Limb (tissue), 2 donors: ENCODE data around the gene TMC7.

Source experiments
- DNase-seq, 2 donors: peaks; one replicate each; pipeline ENCODE4 v3.0.0-alpha.2; 2016; ENCODE audit errors: extremely low spot score in 2 of 2

The TMC7 gene

GRCh38 chr16:19088341-19088916, 104.7 kb downstream of the TMC7 start:
- no peak for DNase-seq

GRCh38 chr16:19089410-19089955, 105.7 kb downstream of the TMC7 start:
- no peak for DNase-seq

GRCh38 chr16:19090916-19091315, 107.2 kb downstream of the TMC7 start:
- no peak for DNase-seq

- no peak for DNase-seq
Observed at GRCh38 chr16:19092653-19093410, 109.1 kb downstream of the TMC7 start.

- no peak for DNase-seq
Observed at GRCh38 chr16:19093631-19094541, 110.2 kb downstream of the TMC7 start.

- DNase-seq: no peak
Observed at GRCh38 chr16:19094542-19095365, 111.0 kb downstream of the TMC7 start.

GRCh38 chr16:19095654-19096053, 111.9 kb downstream of the TMC7 start:
- DNase-seq: no peak

GRCh38 chr16:19098173-19098572, 114.4 kb downstream of the TMC7 start:
- no peak for DNase-seq

- DNase-seq: no peak
Observed at GRCh38 chr16:19102187-19102872, 118.6 kb downstream of the TMC7 start.

GRCh38 chr16:19104607-19105006, 120.9 kb downstream of the TMC7 start:
- no peak for DNase-seq

GRCh38 chr16:19105131-19105530, 121.4 kb downstream of the TMC7 start:
- DNase-seq: no peak

GRCh38 chr16:19105891-19106624, 122.3 kb downstream of the TMC7 start:
- no peak for DNase-seq

- no peak for DNase-seq
Observed at GRCh38 chr16:19106625-19107020, 122.9 kb downstream of the TMC7 start.

- DNase-seq: no peak
Observed at GRCh38 chr16:19108409-19109287, 124.9 kb downstream of the TMC7 start.

- DNase-seq: no peak
Observed at GRCh38 chr16:19109288-19109664, 125.5 kb downstream of the TMC7 start.

- no peak for DNase-seq
Observed at GRCh38 chr16:19110537-19111360, 127.0 kb downstream of the TMC7 start.

GRCh38 chr16:19112099-19112407, 128.3 kb downstream of the TMC7 start:
- DNase-seq: no peak
